HT-29 (cell line): Measurements from ENCODE around the gene C19orf47. TPM values are rescaled to one million over a fixed set of nuclear protein-coding genes. Genes with fewer than 3 reads are reported as not detected.
"Not testable (repeated sequence)": the region's sequence is repeated elsewhere in the genome, so short reads cannot be mapped to it uniquely, and the experiment has no call there.

ENCODE experiments used
- DNase-seq: peaks from one replicate; pipeline ENCODE4 v3.0.0-alpha.2; 2015; ENCODE audit warnings: low spot score
- total RNA-seq: library from RNA; depleted of rRNA; stranded (reverse); fragments of >200 nt; shearing (Covaris generic); gene quantifications from 2 replicates; pipeline ENCODE4 v1.2.3, GENCODE V29; 2014

C19orf47 gene
- total RNA-seq, 1 experiment from 2014 or later, result 36.9 TPM

- DNase-seq, result no peak
These were observed 29.7 kb upstream of the C19orf47 start for GRCh38 chr19:40377876-40378385.

- no peak for DNase-seq
These were observed 28.2 kb upstream of the C19orf47 start for GRCh38 chr19:40376286-40376862.

- no peak for DNase-seq
These were observed 25.9 kb upstream of the C19orf47 start for GRCh38 chr19:40374084-40374483.

GRCh38 chr19:40371802-40372122 is 23.6 kb upstream of the C19orf47 start:
- no peak for DNase-seq

DNA sequence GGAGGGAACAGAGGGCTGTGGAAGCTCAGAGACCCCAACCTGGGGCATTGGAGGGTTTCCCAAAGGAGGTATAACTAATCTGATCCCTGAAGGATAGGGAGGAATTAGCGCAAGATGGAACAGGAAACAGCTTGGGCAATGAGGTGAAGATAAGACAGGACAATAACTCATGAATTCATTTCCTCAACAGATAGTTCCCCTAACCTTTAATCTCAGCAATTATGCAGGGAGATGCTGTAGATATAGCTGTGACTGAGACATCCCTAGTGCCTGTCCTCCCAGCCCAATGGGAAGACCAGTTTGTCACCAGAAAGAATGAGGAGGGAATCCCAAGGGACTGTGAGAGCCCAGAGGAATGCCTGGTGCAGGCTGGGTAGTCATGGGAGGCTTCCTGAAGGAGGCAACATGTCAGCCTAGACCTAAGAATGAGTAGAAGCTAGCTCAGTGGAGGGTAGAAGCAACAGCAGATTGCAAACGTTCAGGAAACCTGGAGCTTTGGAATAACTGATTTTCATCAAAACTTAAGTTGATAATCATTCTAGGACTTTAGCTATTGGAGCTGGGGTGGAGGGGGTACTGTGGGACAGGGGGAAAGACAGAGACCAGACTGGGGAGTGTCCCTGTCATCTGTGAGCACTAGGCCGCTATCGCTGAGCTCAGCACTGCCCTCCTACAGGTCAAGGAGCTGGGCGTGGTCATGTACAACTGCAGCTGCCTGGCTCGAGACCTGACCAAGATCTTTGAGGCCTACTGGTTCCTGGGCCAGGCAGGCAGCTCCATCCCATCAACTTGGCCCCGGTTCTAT is 23.0 kb upstream of the C19orf47 start:
- DNase-seq, result no peak

- not testable (repeated sequence) for DNase-seq
These were observed 22.1 kb upstream of the C19orf47 start for GRCh38 chr19:40370253-40370652.

- DNase-seq, result no peak
These were observed 21.6 kb upstream of the C19orf47 start for GRCh38 chr19:40369797-40370196.

DNA sequence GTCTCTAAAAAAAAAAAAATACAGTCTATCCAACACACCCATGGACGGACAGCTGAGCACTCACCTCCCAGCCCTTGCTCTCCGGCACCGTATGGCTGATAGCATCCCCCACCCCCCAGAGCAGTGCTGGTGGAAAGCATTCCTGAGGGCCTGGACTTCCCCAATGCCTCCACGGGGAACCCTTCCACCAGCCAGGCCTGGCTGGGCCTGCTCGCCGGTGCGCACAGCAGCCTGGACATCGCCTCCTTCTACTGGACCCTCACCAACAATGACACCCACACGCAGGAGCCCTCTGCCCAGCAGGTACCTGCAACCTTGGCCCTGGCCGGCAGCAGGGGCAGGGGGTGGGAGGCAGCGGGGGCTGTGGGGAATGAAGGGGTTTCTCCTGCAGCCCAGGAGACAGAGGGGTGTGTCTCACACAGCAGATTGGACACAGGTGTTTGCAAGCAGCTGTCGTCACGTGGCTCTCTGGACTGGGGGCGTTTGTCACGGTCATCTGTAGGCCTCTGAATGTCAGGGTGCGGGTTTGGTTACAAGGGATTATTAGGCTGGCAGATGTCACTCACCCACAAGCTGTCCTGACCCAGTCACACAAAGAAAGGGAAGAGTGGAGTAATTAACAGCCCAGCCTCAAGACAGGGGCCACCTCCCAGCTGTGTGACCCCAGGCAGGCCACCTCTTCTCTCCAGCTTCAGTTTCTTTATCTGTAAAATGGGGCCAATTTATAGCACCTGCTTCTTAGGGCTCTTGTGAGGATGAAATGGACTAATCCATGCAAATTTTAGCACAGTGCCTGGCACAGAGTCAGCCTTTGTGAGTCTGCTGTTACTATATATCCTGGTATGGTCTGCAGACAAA is 19.6 kb upstream of the C19orf47 start:
- DNase-seq, result no peak

DNA sequence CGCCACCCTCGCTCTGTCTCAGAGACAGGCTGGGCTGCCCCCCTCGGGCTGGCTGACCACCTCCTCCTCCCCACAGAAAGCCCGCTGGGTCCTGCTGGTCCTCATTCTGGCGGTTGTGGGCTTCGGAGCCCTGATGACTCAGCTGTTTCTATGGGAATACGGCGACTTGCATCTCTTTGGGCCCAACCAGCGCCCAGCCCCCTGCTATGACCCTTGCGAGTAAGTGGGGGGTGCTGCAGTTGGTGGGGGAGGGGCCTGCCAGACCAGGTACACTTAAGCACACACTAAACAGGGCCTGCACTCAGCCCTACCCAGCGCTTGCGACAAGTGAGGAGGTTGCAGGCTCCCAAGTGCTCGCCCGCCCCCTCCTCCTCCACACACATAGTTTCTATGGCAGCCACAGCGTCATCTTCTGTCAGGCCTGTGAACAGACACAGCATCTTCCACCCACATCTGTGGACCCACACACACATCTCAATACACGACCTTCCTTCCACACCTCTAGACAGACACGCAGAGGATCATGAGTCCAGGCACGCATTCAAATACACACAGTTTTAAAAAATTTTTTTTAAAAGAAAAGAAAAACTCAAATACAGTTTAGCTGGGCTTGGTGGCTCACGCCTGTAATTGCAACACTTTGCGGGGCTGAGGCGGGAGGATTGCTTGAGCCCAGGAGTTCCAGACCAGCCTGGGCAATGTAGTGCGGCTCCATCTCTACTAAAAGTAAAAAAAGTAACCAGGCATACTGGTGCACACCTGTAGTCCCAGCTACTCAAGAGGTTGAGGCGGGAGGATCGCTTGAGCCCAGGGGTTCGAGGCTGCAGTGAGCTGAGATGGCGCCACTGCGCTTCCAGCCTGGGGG is 18.7 kb upstream of the C19orf47 start:
- DNase-seq, result no peak

DNA sequence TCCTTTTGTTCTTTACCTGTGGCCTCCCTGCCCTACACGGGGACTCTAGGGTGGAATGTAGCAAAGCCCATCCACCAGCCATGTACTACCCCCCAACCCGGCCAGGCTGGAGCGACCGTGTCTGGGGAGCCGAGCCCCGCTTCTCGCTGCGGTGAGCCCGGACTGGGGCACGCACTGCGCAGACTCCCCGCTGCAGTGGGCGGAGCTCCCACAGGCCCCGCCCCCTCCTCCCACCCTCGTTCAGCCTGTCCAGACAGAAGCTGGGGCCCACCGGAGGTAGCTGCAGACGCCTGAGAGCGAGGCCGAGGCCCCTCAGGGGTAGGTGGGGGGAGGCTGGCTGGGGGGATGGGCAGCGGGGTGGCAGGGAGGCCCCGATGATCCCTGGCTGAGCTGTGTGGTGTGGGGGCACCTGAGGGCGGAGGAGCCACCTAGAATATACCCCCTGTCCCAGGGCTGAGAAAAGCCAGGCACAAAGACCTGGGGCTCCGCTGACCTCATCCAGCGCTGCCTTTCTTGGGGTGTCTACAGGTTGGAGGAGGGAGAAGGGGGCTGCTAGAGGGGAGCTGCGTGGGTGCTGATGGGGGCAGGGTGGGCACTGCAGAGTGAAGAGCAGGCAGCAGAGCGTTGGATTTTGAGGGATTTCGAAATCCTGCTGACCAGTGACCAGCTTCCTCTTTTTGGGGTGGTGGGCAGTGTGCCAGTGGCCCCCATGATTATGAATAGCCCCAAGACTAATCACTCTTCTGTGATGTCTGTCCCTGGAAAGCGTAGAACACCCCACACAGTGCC is 17.6 kb upstream of the C19orf47 start:
- DNase-seq, result no peak

DNA sequence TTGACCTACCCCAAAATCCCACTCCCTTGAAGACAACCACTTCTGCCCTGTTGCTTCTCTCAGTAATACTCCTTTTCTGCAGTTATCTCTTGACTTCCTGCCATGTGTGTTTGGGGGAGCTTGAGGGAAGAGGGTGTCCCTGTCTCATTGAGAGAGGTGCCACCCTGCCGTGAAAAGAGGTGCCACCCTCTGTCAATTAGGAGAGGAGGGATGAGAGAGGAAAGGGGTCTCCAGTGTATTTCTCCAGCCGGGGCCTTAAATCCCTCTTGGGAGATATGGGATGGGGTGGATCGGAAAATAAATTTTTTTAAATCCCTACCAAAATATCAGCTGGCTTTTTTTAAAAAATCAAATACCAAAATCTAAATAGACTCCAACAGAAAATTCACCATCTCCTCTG is 16.8 kb upstream of the C19orf47 start:
- DNase-seq, result no peak

GRCh38 chr19:40363069-40363468 is 14.9 kb upstream of the C19orf47 start:
- DNase-seq, result peak; percentile 49

- DNase-seq, result no peak
These were observed 14.0 kb upstream of the C19orf47 start for GRCh38 chr19:40362160-40362559.

DNA sequence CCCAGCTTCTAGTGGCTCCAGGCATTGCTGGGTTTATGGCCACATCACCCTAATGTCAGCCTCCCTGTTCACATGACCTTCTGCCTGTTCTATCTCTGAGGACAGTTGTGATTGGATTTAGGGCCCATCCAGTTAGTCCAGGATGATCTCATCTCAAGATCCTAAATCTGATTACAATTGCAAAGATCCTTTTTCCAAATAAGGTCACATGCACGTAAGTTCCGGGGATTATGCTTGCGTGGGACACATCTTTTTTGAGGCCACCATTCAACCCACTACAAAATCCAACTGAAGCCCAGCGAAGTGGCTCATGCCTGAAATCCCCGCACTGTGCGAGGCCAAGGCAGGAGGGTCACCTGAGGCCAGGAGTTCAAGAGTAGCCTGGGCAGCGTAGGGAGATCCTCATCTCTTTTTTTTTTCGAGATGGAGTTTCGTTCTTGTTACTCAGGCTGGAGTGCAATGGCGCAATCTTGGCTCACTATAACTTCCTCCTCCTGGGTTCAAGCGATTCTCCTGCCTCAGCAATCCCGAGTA is 12.6 kb upstream of the C19orf47 start:
- no peak for DNase-seq

- no peak for DNase-seq
These were observed 12.0 kb upstream of the C19orf47 start for GRCh38 chr19:40360020-40360707.

DNA sequence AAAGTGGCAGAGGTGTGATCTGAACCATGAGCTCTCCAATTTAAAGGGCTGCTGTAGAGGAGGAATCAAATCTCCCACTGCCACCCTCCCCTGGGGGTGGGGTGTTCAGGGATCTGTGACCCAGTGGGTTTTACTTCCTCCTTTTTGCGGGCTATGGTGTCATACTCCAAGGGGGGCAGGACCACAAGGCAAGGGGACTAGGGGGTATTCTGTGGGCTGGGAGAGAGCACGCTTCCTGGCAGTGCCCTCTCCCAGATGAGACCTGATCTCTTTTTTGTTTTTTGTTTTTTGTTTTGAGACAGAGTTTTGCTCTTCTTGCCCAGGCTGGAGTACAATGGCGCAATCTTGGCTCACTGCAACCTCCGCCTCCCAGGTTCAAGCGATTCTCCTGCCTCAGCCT is 10.6 kb upstream of the C19orf47 start:
- DNase-seq, result no peak

DNA sequence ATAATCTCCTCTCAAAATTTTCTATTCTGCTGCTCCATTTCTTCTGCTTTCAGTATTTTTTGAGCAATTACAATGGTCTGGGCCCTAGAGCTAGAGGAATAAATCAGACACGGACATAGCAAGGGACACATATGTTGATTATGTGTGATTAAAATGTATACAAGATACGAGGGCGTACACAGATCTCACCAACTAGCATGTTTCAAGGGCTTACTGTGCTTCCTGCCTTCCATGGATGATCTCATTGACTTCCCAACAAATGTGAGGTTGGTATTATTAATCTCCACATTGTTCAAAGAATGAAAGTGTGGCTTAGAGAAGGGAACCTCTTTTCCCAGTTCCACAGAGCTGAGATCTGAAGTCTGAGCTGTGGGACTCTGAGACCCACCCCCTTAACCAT is 9.4 kb upstream of the C19orf47 start:
- no peak for DNase-seq

DNA sequence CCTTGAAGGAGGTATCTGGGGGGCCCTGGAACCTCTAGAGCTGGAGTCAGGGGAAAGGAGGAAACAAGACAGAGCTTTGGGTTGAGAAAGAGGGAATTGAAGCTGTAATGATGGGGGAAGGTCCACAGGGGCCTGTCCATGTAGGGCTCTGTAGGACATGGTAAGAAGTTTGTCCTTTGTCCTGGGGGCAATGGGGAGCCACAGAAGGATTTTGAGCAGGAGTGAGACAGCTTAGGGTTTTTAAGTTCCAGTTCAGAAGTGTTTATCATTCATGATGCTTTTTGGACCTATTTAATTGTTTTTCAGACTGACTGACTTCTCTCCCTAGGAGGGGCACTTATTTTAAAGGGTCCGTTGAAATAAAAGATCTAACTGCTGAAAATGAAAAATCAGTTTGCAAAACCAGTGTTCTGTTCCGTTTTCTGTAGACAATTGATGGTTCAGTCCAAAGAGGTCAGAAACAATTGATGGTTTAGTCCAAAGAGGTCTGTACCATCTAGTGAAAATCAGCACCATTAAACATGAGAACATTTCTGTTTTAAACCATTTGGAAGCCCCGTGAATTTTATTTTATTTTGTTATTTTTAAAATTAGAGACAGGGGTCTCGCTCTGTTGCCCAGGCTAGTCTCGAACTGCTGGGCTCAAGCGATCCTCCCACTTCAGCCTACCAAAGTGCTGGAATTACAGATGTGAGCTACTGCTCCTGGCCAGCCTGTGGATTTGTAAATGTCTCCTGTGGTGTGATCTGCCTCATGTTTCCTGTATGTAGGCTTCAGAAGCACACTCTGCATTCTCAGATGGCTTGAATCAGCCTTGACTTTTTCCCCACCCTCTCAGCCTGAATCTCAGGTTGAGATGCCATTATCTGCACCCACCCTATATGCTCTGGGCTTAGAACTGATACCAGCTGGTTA is 8.7 kb upstream of the C19orf47 start:
- DNase-seq, result no peak
